ENCODE data around the gene ADGRG1. TPM values are rescaled to one million over a fixed set of nuclear protein-coding genes. Genes with fewer than 3 reads are reported as not detected.

Gene ADGRG1
- total RNA-seq, 2 experiments from 2014 or later = not detected

- Histone ChIP-seq H3K9me3 (ENCODE audit: low read length) (no peaks in the 10 kb centered on the region), H3K79me2 (ENCODE audit: insufficient read depth, low read depth, low read length) (no peaks in the 10 kb centered on the region), H3K36me3 (ENCODE audit: insufficient read depth, low read length) (no peaks in the 10 kb centered on the region), H3K9me2 (ENCODE audit: insufficient read depth, low read length) (no peaks in the 10 kb centered on the region), H3K4me1 (ENCODE audit: insufficient read depth, low read length, poor library complexity, severe bottlenecking) (no peaks in the 10 kb centered on the region), H3K27ac (ENCODE audit: low read depth, low read length, poor library complexity, severe bottlenecking) (no peak within 1 kb of the TSS), H3K4me2 (ENCODE audit: low read length) (no peak within 1 kb of the TSS), H2AFZ (ENCODE audit: low read length) (no peak within 1 kb of the TSS), H4K20me1 (ENCODE audit: insufficient read depth, low read length) (no peaks in the 10 kb centered on the region), H3K4me3 (ENCODE audit: low read depth, low read length, poor library complexity, severe bottlenecking) (no peak within 1 kb of the TSS)
- intact Hi-C loops (cut with micrococcal nuclease; ENCODE audit: unreplicated experiment) = no loop called here
- POLR2A ChIA-PET = no interaction called here
- DNase-seq (ENCODE audit: low spot score) = no peak
- CTCF ChIA-PET (ENCODE audit: unreplicated experiment) = no interaction called here
- TF ChIP-seq, protein P1, sequence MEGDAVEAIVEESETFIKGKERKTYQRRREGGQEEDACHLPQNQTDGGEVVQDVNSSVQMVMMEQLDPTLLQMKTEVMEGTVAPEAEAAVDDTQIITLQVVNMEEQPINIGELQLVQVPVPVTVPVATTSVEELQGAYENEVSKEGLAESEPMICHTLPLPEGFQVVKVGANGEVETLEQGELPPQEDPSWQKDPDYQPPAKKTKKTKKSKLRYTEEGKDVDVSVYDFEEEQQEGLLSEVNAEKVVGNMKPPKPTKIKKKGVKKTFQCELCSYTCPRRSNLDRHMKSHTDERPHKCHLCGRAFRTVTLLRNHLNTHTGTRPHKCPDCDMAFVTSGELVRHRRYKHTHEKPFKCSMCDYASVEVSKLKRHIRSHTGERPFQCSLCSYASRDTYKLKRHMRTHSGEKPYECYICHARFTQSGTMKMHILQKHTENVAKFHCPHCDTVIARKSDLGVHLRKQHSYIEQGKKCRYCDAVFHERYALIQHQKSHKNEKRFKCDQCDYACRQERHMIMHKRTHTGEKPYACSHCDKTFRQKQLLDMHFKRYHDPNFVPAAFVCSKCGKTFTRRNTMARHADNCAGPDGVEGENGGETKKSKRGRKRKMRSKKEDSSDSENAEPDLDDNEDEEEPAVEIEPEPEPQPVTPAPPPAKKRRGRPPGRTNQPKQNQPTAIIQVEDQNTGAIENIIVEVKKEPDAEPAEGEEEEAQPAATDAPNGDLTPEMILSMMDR (conservative IDR thresholded peaks at IDR 0.05; ENCODE audit: low read length) = no peak; the same call in 1 of the 2 replicates
- TF ChIP-seq EZH2phosphoT487 (IDR thresholded peaks at IDR 0.05; ENCODE audit: borderline replicate concordance, low read depth, low read length) = no peak
- BruUV-seq (replicated peaks) = no TSS peak
These were observed 39.8 kb downstream of the ADGRG1 start, which contains the start of gene ADGRG3 for GRCh38 chr16:57668263-57668571. Gene ADGRG3, plus strand, starts transcription at chr16:57668306. Its CDS starts 42 bp downstream, at chr16:57668348.

GRCh38 chr16:57668630-57669475 lies 40.4 kb downstream of the ADGRG1 start:
- BruUV-seq (replicated peaks) = no TSS peak
- intact Hi-C loops (cut with micrococcal nuclease; ENCODE audit: unreplicated experiment) = no loop called here
- Histone ChIP-seq H2AFZ (ENCODE audit: low read length) (no peak overlapping the region), H3K4me3 (ENCODE audit: low read depth, low read length, poor library complexity, severe bottlenecking) (no peak overlapping the region), H4K20me1 (ENCODE audit: insufficient read depth, low read length) (no peaks in the 10 kb centered on the region), H3K36me3 (ENCODE audit: insufficient read depth, low read length) (no peaks in the 10 kb centered on the region), H3K9me3 (ENCODE audit: low read length) (no peaks in the 10 kb centered on the region), H3K4me1 (ENCODE audit: insufficient read depth, low read length, poor library complexity, severe bottlenecking) (no peaks in the 10 kb centered on the region), H3K9me2 (ENCODE audit: insufficient read depth, low read length) (no peaks in the 10 kb centered on the region), H3K4me2 (ENCODE audit: low read length) (no peak overlapping the region), H3K27ac (ENCODE audit: low read depth, low read length, poor library complexity, severe bottlenecking) (no peak overlapping the region), H3K79me2 (ENCODE audit: insufficient read depth, low read depth, low read length) (no peaks in the 10 kb centered on the region)
- TF ChIP-seq, protein P1 (conservative IDR thresholded peaks at IDR 0.05; ENCODE audit: low read length) = no peak
- TF ChIP-seq EZH2phosphoT487 (IDR thresholded peaks at IDR 0.05; ENCODE audit: borderline replicate concordance, low read depth, low read length) = no peak
- ChIA-PET POLR2A (no interaction called here), CTCF (ENCODE audit: unreplicated experiment) (no interaction called here)
- no peak for DNase-seq (ENCODE audit: low spot score)

GRCh38 chr16:57669476-57670162 lies 41.2 kb downstream of the ADGRG1 start:
- BruUV-seq (replicated peaks) = no TSS peak
- Histone ChIP-seq H2AFZ (ENCODE audit: low read length) (no peak overlapping the region), H3K9me3 (ENCODE audit: low read length) (no peaks in the 10 kb centered on the region), H3K36me3 (ENCODE audit: insufficient read depth, low read length) (no peaks in the 10 kb centered on the region), H4K20me1 (ENCODE audit: insufficient read depth, low read length) (no peaks in the 10 kb centered on the region), H3K27ac (ENCODE audit: low read depth, low read length, poor library complexity, severe bottlenecking) (no peak overlapping the region), H3K79me2 (ENCODE audit: insufficient read depth, low read depth, low read length) (no peaks in the 10 kb centered on the region), H3K4me1 (ENCODE audit: insufficient read depth, low read length, poor library complexity, severe bottlenecking) (no peaks in the 10 kb centered on the region), H3K4me2 (ENCODE audit: low read length) (no peak overlapping the region), H3K9me2 (ENCODE audit: insufficient read depth, low read length) (no peaks in the 10 kb centered on the region), H3K4me3 (ENCODE audit: low read depth, low read length, poor library complexity, severe bottlenecking) (no peak overlapping the region)
- ChIA-PET POLR2A (no interaction called here), CTCF (ENCODE audit: unreplicated experiment) (no interaction called here)
- intact Hi-C loops (cut with micrococcal nuclease; ENCODE audit: unreplicated experiment) = no loop called here
- DNase-seq (ENCODE audit: low spot score) = no peak
- TF ChIP-seq, protein P1 (conservative IDR thresholded peaks at IDR 0.05; ENCODE audit: low read length) = no peak
- TF ChIP-seq EZH2phosphoT487 (IDR thresholded peaks at IDR 0.05; ENCODE audit: borderline replicate concordance, low read depth, low read length) = no peak

All from OCI-LY7 (cell line).